Mucosa of stomach (tissue), 1 donor: ENCODE measurements around the gene GEMIN5.
"Not testable (repeated sequence)": the region's sequence is repeated elsewhere in the genome, so short reads cannot be mapped to it uniquely, and the experiment has no call there.

Source experiments
- H3K27me3 ChIP-seq: one replicate; pipeline ENCODE4 v1.7.0; 2013; ENCODE audit warnings: mild to moderate bottlenecking, low read length; ENCODE audit not compliant: control insufficient read depth, insufficient read depth
- H3K36me3 ChIP-seq: one replicate; pipeline ENCODE4 v1.7.0; 2013; ENCODE audit warnings: low read length; ENCODE audit not compliant: control insufficient read depth, insufficient read depth
- H3K4me1 ChIP-seq: one replicate; pipeline ENCODE4 v1.7.0; 2013; ENCODE audit warnings: mild to moderate bottlenecking, low read length; ENCODE audit not compliant: control insufficient read depth, insufficient read depth
- H3K4me3 ChIP-seq: one replicate; pipeline ENCODE4 v1.7.0; 2013; ENCODE audit warnings: low read length
- H3K9ac ChIP-seq: one replicate; pipeline ENCODE4 v1.7.0; 2013; ENCODE audit warnings: mild to moderate bottlenecking, low read length, moderate library complexity
- H3K9me3 ChIP-seq: one replicate; pipeline ENCODE4 v1.7.0; 2013; ENCODE audit warnings: mild to moderate bottlenecking, low read length, moderate library complexity; ENCODE audit not compliant: control insufficient read depth
- donor health status: Pancreatic carcinoma.

Gene GEMIN5, protein sequence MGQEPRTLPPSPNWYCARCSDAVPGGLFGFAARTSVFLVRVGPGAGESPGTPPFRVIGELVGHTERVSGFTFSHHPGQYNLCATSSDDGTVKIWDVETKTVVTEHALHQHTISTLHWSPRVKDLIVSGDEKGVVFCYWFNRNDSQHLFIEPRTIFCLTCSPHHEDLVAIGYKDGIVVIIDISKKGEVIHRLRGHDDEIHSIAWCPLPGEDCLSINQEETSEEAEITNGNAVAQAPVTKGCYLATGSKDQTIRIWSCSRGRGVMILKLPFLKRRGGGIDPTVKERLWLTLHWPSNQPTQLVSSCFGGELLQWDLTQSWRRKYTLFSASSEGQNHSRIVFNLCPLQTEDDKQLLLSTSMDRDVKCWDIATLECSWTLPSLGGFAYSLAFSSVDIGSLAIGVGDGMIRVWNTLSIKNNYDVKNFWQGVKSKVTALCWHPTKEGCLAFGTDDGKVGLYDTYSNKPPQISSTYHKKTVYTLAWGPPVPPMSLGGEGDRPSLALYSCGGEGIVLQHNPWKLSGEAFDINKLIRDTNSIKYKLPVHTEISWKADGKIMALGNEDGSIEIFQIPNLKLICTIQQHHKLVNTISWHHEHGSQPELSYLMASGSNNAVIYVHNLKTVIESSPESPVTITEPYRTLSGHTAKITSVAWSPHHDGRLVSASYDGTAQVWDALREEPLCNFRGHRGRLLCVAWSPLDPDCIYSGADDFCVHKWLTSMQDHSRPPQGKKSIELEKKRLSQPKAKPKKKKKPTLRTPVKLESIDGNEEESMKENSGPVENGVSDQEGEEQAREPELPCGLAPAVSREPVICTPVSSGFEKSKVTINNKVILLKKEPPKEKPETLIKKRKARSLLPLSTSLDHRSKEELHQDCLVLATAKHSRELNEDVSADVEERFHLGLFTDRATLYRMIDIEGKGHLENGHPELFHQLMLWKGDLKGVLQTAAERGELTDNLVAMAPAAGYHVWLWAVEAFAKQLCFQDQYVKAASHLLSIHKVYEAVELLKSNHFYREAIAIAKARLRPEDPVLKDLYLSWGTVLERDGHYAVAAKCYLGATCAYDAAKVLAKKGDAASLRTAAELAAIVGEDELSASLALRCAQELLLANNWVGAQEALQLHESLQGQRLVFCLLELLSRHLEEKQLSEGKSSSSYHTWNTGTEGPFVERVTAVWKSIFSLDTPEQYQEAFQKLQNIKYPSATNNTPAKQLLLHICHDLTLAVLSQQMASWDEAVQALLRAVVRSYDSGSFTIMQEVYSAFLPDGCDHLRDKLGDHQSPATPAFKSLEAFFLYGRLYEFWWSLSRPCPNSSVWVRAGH (N-terminal part only)

DNA sequence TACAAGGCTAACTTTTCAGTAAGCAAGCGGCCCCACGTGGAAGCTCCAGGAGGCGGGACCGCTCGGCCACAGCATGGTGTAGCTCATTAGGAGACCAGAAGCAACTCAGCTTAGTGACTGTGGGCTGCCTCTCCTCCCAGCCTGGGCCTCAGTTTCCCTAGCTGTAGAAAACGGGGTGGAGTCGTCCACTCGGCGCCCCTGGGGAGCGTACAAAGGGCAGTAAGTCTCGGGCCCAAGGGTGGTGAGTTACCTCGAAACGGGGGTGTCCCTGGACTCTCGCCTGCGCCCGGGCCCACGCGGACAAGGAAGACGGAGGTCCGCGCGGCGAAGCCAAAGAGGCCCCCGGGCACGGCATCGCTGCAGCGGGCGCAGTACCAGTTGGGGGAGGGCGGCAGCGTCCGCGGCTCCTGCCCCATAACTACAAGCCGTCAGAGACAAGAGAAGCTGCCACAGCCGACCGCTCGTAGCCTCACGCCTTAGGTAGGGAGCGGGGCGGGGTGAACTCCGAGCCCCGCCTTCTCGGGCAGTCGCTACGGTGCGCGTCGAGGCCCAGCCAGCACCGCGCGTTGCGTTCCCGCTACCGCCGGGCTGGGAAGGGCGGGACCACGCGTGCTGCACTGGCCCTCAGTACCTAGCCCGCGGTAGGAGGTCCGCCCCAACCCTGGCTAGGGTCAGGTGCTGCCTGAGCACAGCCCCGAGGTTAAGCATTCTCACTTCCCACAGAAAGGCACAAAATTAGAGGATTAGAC is at the start of gene GEMIN5:
Gene GEMIN5 (minus strand): TSS at position 494 of the 749 bp plus-strand sequence. CDS start 78 bp downstream, at position 416.
- H3K27me3 ChIP-seq, result no peaks in the 10 kb centered on the region
- no peaks in the 10 kb centered on the region for H3K9me3 ChIP-seq
- peaks cover 11% of the 10 kb centered on the region for H3K4me1 ChIP-seq
- H3K4me3 ChIP-seq, result peak within 1 kb of the TSS; percentile 77
- H3K9ac ChIP-seq, result peak within 1 kb of the TSS; percentile 67
- H3K36me3 ChIP-seq, result peaks cover 5% of the 10 kb centered on the region

DNA sequence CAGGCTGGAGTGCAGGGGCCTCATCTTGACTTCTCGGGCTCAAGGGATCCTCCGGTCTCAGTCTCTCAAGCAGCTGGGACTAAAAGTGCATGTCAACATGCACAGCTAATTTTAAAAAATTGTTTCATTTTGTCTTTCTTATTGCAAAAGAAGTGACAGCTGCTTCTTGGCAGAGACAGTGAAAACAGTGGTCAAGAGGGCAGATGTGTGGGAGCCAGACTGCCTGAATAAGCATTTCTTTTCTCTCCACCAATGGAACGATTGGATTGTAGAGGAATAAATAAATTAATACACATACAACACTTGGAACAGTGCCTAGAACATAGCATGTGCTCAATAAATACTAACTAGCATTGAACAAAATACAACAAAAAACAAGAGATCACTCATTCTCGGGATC is 48.1 kb upstream of the GEMIN5 start:
- Histone ChIP-seq H3K4me3 (no peak overlapping the region), H3K9ac (no peak overlapping the region), H3K4me1 (no peaks in the 10 kb centered on the region), H3K9me3 (no peaks in the 10 kb centered on the region), H3K27me3 (no peaks in the 10 kb centered on the region), H3K36me3 (no peaks in the 10 kb centered on the region)

DNA sequence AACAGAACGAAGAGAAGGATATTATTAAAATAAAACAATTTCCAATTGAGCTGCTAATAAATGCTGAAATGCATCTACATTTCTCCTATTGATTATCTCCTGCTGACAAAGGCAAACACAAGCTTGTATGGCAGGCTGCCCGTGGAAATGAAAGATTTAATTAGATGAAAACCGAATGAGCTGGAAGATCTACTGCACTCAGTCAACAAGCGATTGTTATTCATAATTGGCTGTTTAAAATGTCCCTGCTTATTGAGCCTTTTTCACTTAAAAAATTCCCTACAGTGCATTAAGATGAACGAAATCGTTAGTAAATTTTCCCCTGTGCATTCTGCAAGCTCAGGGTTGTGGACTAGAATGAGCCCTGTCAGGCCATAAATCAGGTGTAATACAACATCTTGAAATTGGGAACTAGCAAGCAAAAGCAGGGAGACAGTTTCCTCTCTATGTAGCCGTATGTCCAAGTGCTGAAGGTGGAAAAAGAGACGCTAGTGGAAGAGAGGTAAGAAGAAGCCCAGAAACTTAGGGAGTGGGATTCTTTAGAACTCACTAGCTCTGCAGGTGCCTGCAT is 47.0 kb upstream of the GEMIN5 start:
- no peaks in the 10 kb centered on the region for H3K4me1 ChIP-seq
- no peak overlapping the region for H3K4me3 ChIP-seq
- H3K36me3 ChIP-seq, result no peaks in the 10 kb centered on the region
- no peaks in the 10 kb centered on the region for H3K9me3 ChIP-seq
- H3K27me3 ChIP-seq, result no peaks in the 10 kb centered on the region
- no peak overlapping the region for H3K9ac ChIP-seq

DNA sequence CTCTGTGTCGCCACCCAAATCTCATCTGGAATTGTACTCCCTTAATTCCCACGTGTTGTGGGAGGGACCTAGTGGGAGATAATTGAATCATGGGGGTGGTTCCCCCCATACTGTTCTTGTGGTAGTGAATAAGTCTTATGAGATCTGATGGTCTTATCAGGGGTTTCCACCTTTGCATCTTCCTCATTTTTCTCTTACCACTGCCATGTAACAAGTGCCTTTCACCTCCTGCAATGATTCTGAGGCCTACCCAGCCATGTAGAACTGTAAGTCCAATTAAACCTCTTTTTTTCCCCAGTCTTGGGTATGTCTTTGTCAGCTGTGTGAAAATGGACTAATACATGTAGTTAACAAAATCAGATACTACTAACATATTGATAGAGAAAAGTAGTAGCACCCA is 40.3 kb upstream of the GEMIN5 start:
- H3K36me3 ChIP-seq, H3K9me3 ChIP-seq, H3K4me3 ChIP-seq, H3K27me3 ChIP-seq, H3K9ac ChIP-seq, H3K4me1 ChIP-seq: not testable (repeated sequence)

DNA sequence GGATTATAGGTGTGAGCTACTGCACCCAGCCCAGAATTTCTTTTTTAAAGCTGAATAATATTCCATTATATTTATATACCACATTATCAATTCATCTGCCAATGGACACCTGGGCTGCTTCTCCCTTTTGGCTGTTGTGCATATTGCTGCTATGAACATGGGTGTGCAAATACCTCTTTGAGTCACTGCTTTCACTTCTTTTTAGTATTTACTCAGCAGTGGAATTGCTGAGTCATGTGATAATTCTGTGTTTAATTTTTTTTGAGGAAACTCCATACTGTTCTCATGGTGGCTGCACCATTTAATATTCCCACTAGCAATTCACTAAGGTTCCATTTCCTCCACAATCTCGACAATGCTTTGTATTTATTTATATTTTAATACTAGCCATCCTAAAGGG is 39.4 kb upstream of the GEMIN5 start:
- no peaks in the 10 kb centered on the region for H3K36me3 ChIP-seq
- H3K9ac ChIP-seq, result no peak overlapping the region
- H3K4me3 ChIP-seq, result no peak overlapping the region
- H3K9me3 ChIP-seq, result no peaks in the 10 kb centered on the region
- H3K4me1 ChIP-seq, result no peaks in the 10 kb centered on the region
- H3K27me3 ChIP-seq, result no peaks in the 10 kb centered on the region

DNA sequence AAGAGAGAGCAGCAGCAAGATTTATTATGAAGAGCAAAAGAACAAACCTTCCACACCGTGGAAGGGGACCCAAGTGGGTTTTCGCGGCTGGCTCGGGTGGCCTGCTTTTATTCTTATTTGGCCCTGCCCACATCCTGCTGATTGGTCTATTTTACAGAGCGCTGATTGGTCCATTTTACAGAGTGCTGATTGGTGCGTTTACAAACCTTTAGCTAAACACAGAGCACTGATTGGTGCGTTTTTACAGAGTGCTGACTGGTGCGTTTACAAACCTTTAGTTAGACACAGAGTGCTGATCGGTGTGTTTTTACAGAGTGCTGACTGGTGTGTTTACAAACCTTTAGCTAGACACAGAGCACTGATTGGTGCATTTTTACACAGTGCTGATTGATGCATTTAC is 38.1 kb upstream of the GEMIN5 start:
- not testable (repeated sequence) for H3K4me3 ChIP-seq, H3K4me1 ChIP-seq

DNA sequence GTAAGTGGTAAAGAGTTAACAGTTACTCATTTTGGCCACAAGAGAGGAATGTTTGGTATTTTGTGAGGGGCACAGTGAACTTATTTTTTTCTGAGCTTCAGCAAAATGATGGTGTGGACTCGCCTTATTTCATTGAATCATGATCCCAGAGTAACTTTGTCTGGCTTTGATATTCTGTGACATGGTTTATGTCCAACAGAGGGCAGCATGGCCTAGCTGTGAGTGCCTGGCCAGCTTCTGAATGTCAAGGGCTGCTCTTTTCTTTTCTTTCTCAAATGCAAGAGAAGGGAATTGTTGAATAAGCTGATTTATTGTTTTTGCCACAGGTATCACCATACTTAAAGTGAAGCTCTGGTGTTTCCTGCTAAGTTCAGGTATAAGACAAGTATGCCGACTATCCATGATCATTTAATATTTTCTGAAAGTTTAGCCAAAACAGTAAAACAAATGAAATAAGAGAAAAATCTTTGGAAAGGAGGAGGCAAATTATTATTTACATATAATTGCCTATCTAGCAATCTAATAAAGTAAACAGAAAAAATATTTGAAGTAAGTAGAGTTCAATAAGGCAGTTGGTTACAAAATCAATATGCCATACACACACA is 34.6 kb upstream of the GEMIN5 start:
- H3K27me3 ChIP-seq, result no peaks in the 10 kb centered on the region
- H3K9ac ChIP-seq, result no peak overlapping the region
- H3K4me1 ChIP-seq, result no peaks in the 10 kb centered on the region
- H3K9me3 ChIP-seq, result no peaks in the 10 kb centered on the region
- H3K4me3 ChIP-seq, result no peak overlapping the region
- no peaks in the 10 kb centered on the region for H3K36me3 ChIP-seq

More for the DNA sequence above, 38.1 kb upstream of the GEMIN5 start:
- H3K27me3 ChIP-seq, H3K36me3 ChIP-seq, H3K9me3 ChIP-seq, H3K9ac ChIP-seq: not testable (repeated sequence)

DNA sequence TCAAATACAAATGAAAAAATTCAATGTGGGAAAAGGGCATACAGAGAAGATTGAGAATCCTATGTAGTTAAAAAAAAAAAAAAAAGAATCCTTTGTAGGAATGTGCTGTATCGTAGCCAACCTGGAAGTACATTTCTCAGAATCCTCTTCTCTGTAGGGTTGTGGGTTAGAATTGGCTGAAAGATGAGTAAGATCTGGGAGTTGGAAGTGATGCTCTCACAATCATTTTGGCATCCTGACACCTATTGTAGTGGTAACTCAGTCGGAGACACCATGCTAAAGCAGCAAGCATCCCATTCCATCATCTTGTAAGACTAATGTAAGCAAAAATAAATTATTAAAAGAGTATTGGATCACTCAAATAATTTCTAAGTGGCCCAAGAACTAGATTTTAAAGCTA is 33.5 kb upstream of the GEMIN5 start:
- H3K4me3 ChIP-seq, result no peak overlapping the region
- H3K27me3 ChIP-seq, result no peaks in the 10 kb centered on the region
- no peaks in the 10 kb centered on the region for H3K9me3 ChIP-seq
- no peak overlapping the region for H3K9ac ChIP-seq
- no peaks in the 10 kb centered on the region for H3K4me1 ChIP-seq
- no peaks in the 10 kb centered on the region for H3K36me3 ChIP-seq

DNA sequence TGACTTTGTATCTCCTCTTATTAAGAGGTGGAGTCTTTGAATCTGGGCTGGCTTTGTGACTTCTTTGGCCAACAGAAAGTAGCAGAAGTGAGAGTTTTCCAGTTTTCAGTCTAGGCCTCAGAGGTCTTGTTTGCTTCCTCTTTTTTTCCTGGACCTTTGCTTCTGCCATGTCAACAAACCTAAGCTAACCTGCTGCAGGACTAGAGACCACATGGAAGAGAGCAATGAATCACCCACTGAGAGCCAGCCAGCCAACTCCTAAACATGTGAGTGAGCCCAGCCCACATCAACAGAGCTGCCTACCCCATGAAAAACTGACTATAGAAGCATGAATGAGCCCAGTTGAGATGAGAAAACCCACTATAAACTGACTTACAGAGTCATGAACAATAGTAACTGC is 32.7 kb upstream of the GEMIN5 start:
- Histone ChIP-seq H3K36me3 (no peaks in the 10 kb centered on the region), H3K9ac (no peak overlapping the region), H3K27me3 (no peaks in the 10 kb centered on the region), H3K4me3 (no peak overlapping the region), H3K9me3 (no peaks in the 10 kb centered on the region), H3K4me1 (no peaks in the 10 kb centered on the region)

DNA sequence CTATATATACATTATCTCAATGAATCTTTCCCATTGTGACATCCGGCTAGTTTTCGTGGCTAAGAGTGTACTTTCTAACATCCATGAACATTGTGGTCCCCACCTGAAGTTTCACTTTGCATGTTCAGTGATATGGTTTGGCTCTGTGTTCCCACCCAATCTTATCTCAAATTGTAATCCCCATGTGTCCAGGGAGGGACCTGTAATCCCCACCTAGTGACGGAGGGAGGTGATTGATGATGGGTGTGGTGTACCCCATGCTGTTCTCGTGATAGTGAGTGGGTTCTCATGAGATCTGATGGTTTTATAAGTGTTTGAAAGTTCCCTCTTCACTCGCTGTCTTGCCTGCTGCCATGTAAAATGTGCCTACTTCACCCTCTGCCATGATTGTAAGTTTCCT is 30.9 kb upstream of the GEMIN5 start:
- Histone ChIP-seq H3K36me3 (no peaks in the 10 kb centered on the region), H3K4me1 (no peaks in the 10 kb centered on the region), H3K9ac (no peak overlapping the region), H3K27me3 (no peaks in the 10 kb centered on the region), H3K4me3 (no peak overlapping the region), H3K9me3 (no peaks in the 10 kb centered on the region)
